HCT116 (cell line): ENCODE data around the gene NEK1. TPM values are rescaled to one million over a fixed set of nuclear protein-coding genes. Genes with fewer than 3 reads are reported as not detected.
"Not testable (repeated sequence)": the region's sequence is repeated elsewhere in the genome, so short reads cannot be mapped to it uniquely, and the experiment has no call there.

Experiments
- ATAC-seq: fragments of 200-7000 bp; cut with Tn5 transposase; 2 replicates; pipeline ENCODE4 v1.9.1; 2020; ENCODE audit warnings: mild to moderate bottlenecking, moderate library complexity
- BruUV-seq: library from RNA; stranded (reverse); fragments of 400-500 nt; replicated peaks from 2 replicates; lab custom pipeline; 2021; lab: Mats Ljungman, UMichigan
- CTCF ChIA-PET: fragments of 300-600 bp; sonication (Branson Sonifier 250); formaldehyde crosslinking; loops from one replicate; lab custom pipeline; 2021; ENCODE audit warnings: antibody characterized with exemption; lab: Charles Lee
- POLR2A ChIA-PET: fragments of 300-600, 350-600 bp; sonication (Branson Sonifier 250); formaldehyde crosslinking; loops from one replicate; lab custom pipeline; 2021; ENCODE audit warnings: antibody characterized with exemption; lab: Charles Lee
- RAD21 ChIA-PET, 2 experiments: fragments of 300-600 bp; sonication (Branson Sonifier 250); formaldehyde crosslinking; loops; one replicate each; lab custom pipeline; 2023; ENCODE audit warnings: low total read pairs in 2 of 2; ENCODE audit not compliant: uncharacterized antibody in 2 of 2, unreplicated experiment in 2 of 2, low non-redundant PET in 1 of 2; lab: Charles Lee
- DNase-seq: peaks from one replicate; pipeline ENCODE4 v3.0.0-alpha.2; 2010; ENCODE audit warnings: low read depth, low spot score
- H2AFZ ChIP-seq: fragments of 200-600 bp; shearing (Covaris generic), sonication (generic); 2 replicates; pipeline ENCODE4 v1.6.1; 2017; ENCODE audit warnings: low read depth, mixed run types, mixed read lengths, antibody characterized with exemption, low read length; ENCODE audit not compliant: poor library complexity, severe bottlenecking
- H3K27ac ChIP-seq: 2 replicates; pipeline ENCODE4 v1.5.1; 2012; ENCODE audit warnings: low read depth, low read length
- H3K27me3 ChIP-seq: fragments of 200-600 bp; sonication (generic); 2 replicates; pipeline ENCODE4 v1.6.1; 2016; ENCODE audit warnings: mixed run types, low read length, mixed read lengths; ENCODE audit not compliant: insufficient read depth
- H3K36me3 ChIP-seq, 2 experiments: fragments of 200-500 bp in 1 of 2; fragments of 200-600 bp in 1 of 2; sonication (Bioruptor generic) in 1 of 2; sonication (generic) in 1 of 2; 2 replicates each; pipeline versions ENCODE4 v1.5.1 to v1.6.1; 2014 to 2016; ENCODE audit warnings: low read length in 2 of 2, inconsistent platforms in 1 of 2, mixed read lengths in 1 of 2, mixed run types in 1 of 2; ENCODE audit not compliant: insufficient read depth in 2 of 2, control insufficient read depth in 1 of 2
- H3K4me1 ChIP-seq, 2 experiments: fragments of 200-600 bp in 1 of 2; sonication (generic) in 1 of 2; 2 replicates each; pipeline versions ENCODE4 v1.5.1 to v1.6.1; 2012 to 2017; ENCODE audit warnings: low read length in 2 of 2, inconsistent platforms in 1 of 2, mild to moderate bottlenecking in 1 of 2, mixed read lengths in 1 of 2, mixed run types in 1 of 2, moderate library complexity in 1 of 2; ENCODE audit not compliant: insufficient read depth in 2 of 2, control insufficient read depth in 1 of 2
- H3K4me2 ChIP-seq: fragments of 200-600 bp; sonication (generic); 2 replicates; pipeline ENCODE4 v1.6.1; 2017; ENCODE audit warnings: mixed run types, low read length, mixed read lengths
- H3K4me3 ChIP-seq, 2 experiments: fragments of 200-600 bp in 1 of 2; sonication (generic) in 1 of 2; replicated peaks in 1 of 2; 2 replicates each; pipeline ENCODE4 v1.5.1; 2011 to 2016; ENCODE audit warnings: low read length in 2 of 2, control low read depth in 1 of 2, low read depth in 1 of 2, mild to moderate bottlenecking in 1 of 2, mixed read lengths in 1 of 2, mixed run types in 1 of 2
- H3K79me2 ChIP-seq: fragments of 200-600 bp; sonication (generic); 2 replicates; pipeline ENCODE4 v1.6.1; 2017; ENCODE audit warnings: mild to moderate bottlenecking, mixed run types, low read length, moderate library complexity, mixed read lengths; ENCODE audit not compliant: insufficient read depth
- H3K9ac ChIP-seq: fragments of 200-600 bp; sonication (generic); 2 replicates; pipeline ENCODE4 v1.6.1; 2016; ENCODE audit warnings: low read length, mixed read lengths
- H3K9me2 ChIP-seq: fragments of 200-600 bp; sonication (generic), shearing (Covaris generic); 2 replicates; pipeline ENCODE4 v1.6.1; 2017; ENCODE audit warnings: mixed run types, mild to moderate bottlenecking, moderate library complexity; ENCODE audit not compliant: insufficient read depth
- H3K9me3 ChIP-seq, 2 experiments: fragments of 200-500 bp in 1 of 2; fragments of 200-600 bp in 1 of 2; sonication (Bioruptor generic) in 1 of 2; sonication (generic) in 1 of 2; 2 replicates each; pipeline ENCODE4 v1.6.1; 2014 to 2017; ENCODE audit warnings: low read length in 2 of 2, mixed read lengths in 2 of 2, inconsistent platforms in 1 of 2, low read depth in 1 of 2, mild to moderate bottlenecking in 1 of 2, mixed run types in 1 of 2, moderate library complexity in 1 of 2; ENCODE audit not compliant: control insufficient read depth in 1 of 2, insufficient read depth in 1 of 2
- H4K20me1 ChIP-seq: fragments of 200-600 bp; sonication (generic), shearing (Covaris generic); 2 replicates; pipeline ENCODE4 v1.6.1; 2017; ENCODE audit warnings: mixed run types, mild to moderate bottlenecking, moderate library complexity; ENCODE audit not compliant: insufficient read depth
- ATF3 ChIP-seq: IDR thresholded peaks from 2 replicates; pipeline ENCODE4 v1.6.1; 2012
- CBX3 ChIP-seq: IDR thresholded peaks from 2 replicates; pipeline ENCODE4 v1.6.1; 2012; ENCODE audit warnings: low read depth
- CEBPB ChIP-seq: IDR thresholded peaks from 2 replicates; pipeline ENCODE4 v1.6.1; 2012; ENCODE audit warnings: low read depth
- EGR1 ChIP-seq: IDR thresholded peaks from 2 replicates; pipeline ENCODE4 v1.6.1; 2012; ENCODE audit warnings: low read depth
- ELF1 ChIP-seq: IDR thresholded peaks from 2 replicates; pipeline ENCODE4 v1.6.1; 2012; ENCODE audit warnings: low read depth, borderline replicate concordance
- EZH2 ChIP-seq: fragments of 200-600 bp; sonication (generic); IDR thresholded peaks from 2 replicates; pipeline ENCODE4 v1.6.1; 2017; ENCODE audit warnings: antibody characterized with exemption, mixed run types
- EZH2phosphoT487 ChIP-seq: fragments of 200-600 bp; IDR thresholded peaks from 2 replicates; pipeline ENCODE4 v1.6.1; 2018; ENCODE audit warnings: antibody characterized with exemption, borderline replicate concordance
- FOSL1 ChIP-seq: IDR thresholded peaks from 2 replicates; pipeline ENCODE4 v1.6.1; 2012; ENCODE audit warnings: low read depth
- JUND ChIP-seq: IDR thresholded peaks from 2 replicates; pipeline ENCODE4 v1.6.1; 2012
- POLR2A ChIP-seq: IDR thresholded peaks from 2 replicates; pipeline ENCODE4 v1.7.0; 2011; ENCODE audit warnings: borderline replicate concordance; ENCODE audit not compliant: insufficient read depth, insufficient read length; ENCODE audit errors: extremely low read depth
- POLR2AphosphoS5 ChIP-seq: IDR thresholded peaks from 2 replicates; pipeline ENCODE4 v1.6.1; 2011; ENCODE audit warnings: mild to moderate bottlenecking, low read depth, low read length, moderate library complexity
- SIN3A ChIP-seq: IDR thresholded peaks from 2 replicates; pipeline ENCODE4 v1.6.1; 2012; ENCODE audit warnings: low read depth
- SP1 ChIP-seq: IDR thresholded peaks from 2 replicates; pipeline ENCODE4 v1.6.1; 2012; ENCODE audit warnings: low read depth
- SRF ChIP-seq: IDR thresholded peaks from 2 replicates; pipeline ENCODE4 v1.6.1; 2012; ENCODE audit warnings: low read depth
- TCF7L2 ChIP-seq: IDR thresholded peaks from 2 replicates; pipeline ENCODE4 v1.7.0; 2011; ENCODE audit warnings: borderline replicate concordance, inconsistent platforms; ENCODE audit not compliant: insufficient read depth, insufficient read length; ENCODE audit errors: extremely low read depth
- YY1 ChIP-seq: IDR thresholded peaks from 2 replicates; pipeline ENCODE4 v1.6.1; 2011; ENCODE audit warnings: low read length, low read depth, moderate library complexity, mild to moderate bottlenecking; ENCODE audit not compliant: insufficient replicate concordance; ENCODE audit errors: extremely low read depth
- ZFX ChIP-seq: fragments of 450-650 bp; IDR thresholded peaks from 2 replicates; pipeline ENCODE4 v1.6.1; 2017
- intact Hi-C: fragments of 100-400 bp; cut with micrococcal nuclease; formaldehyde crosslinking; loops from 2 replicates; pipeline ENCODE4 v1.10.0; 2022
- total RNA-seq: library from RNA; stranded (reverse); gene quantifications from one replicate; pipeline ENCODE4 v1.2.1, GENCODE V29; 2021; ENCODE audit not compliant: unreplicated experiment
- TF ChIP-seq, protein P1 (sequence below): IDR thresholded peaks from 2 replicates; pipeline ENCODE4 v1.6.1; 2012; ENCODE audit warnings: low read depth
- TF ChIP-seq, protein P2 (sequence below): IDR thresholded peaks from 2 replicates; pipeline ENCODE4 v1.6.1; 2012

NEK1 gene
- total RNA-seq, 1 experiment from 2014 or later: 13.3 TPM

DNA sequence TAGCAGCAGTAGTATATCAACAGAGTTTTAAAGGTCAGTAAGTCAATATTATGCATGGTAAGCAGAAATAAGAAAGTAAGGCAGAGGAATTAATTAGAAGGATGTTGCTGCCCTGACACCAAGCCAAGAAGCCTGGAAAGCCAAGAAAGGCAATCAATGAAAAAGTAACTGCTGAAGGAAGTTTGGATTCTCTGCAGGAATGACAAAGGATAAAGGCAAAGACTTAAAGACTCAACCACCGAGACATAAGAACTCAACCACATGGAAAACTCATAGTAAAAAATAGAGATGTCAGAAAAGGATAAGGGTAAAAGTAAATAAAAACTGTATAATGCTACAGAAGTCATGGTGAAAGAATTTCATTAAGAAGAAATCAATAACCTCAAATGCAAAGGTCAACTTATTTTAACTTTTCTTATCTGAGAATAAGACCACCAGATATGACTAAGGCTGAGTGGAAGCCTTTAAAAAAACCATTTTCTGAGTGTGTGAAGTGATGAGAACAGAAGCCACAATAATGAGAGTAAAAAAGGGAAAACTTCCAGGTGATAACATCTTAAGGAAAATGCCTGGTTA lies 55.2 kb downstream of the NEK1 start:
- CTCF ChIA-PET: no interaction called here
- H3K9ac ChIP-seq: no peak overlapping the region
- no peaks in the 10 kb centered on the region for H3K9me2 ChIP-seq
- no peaks in the 10 kb centered on the region for H3K79me2 ChIP-seq
- POLR2A ChIA-PET: no interaction called here
- peaks cover 43% of the 10 kb centered on the region in 2 experiments for H3K4me1 ChIP-seq
- no peaks in the 10 kb centered on the region for H3K27me3 ChIP-seq
- RAD21 ChIA-PET: no interaction called here
- no TSS peak for BruUV-seq
- intact Hi-C loops: no loop called here
- H3K9me3 ChIP-seq: no peaks in the 10 kb centered on the region
- peak; percentile 70; the same call in 1 of the 2 replicates for TF ChIP-seq FOSL1
- TF ChIP-seq, protein P1, sequence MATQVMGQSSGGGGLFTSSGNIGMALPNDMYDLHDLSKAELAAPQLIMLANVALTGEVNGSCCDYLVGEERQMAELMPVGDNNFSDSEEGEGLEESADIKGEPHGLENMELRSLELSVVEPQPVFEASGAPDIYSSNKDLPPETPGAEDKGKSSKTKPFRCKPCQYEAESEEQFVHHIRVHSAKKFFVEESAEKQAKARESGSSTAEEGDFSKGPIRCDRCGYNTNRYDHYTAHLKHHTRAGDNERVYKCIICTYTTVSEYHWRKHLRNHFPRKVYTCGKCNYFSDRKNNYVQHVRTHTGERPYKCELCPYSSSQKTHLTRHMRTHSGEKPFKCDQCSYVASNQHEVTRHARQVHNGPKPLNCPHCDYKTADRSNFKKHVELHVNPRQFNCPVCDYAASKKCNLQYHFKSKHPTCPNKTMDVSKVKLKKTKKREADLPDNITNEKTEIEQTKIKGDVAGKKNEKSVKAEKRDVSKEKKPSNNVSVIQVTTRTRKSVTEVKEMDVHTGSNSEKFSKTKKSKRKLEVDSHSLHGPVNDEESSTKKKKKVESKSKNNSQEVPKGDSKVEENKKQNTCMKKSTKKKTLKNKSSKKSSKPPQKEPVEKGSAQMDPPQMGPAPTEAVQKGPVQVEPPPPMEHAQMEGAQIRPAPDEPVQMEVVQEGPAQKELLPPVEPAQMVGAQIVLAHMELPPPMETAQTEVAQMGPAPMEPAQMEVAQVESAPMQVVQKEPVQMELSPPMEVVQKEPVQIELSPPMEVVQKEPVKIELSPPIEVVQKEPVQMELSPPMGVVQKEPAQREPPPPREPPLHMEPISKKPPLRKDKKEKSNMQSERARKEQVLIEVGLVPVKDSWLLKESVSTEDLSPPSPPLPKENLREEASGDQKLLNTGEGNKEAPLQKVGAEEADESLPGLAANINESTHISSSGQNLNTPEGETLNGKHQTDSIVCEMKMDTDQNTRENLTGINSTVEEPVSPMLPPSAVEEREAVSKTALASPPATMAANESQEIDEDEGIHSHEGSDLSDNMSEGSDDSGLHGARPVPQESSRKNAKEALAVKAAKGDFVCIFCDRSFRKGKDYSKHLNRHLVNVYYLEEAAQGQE: no peak
- TF ChIP-seq EGR1: no peak
- peak; percentile 38; the same call in 1 of the 2 replicates for TF ChIP-seq SRF
- TF ChIP-seq SP1: peak; percentile 72
- TF ChIP-seq SIN3A: peak; percentile 40; the same call in 1 of the 2 replicates
- TF ChIP-seq ELF1: no peak
- peak; percentile 51; the same call in 1 of the 2 replicates for TF ChIP-seq CEBPB
- peak; percentile 86 for TF ChIP-seq JUND
- TF ChIP-seq YY1: no peak
- TF ChIP-seq ATF3: no peak
- TF ChIP-seq POLR2AphosphoS5: 0 out of 2 replicates have a peak, but pooled peaks have one; percentile 15
- no peak for TF ChIP-seq EZH2
- TF ChIP-seq TCF7L2: no peak
- TF ChIP-seq POLR2A: no peak
- no peak for TF ChIP-seq EZH2phosphoT487
- TF ChIP-seq ZFX: no peak
- TF ChIP-seq CBX3: no peak; the same call in 1 of the 2 replicates
- TF ChIP-seq, protein P2, sequence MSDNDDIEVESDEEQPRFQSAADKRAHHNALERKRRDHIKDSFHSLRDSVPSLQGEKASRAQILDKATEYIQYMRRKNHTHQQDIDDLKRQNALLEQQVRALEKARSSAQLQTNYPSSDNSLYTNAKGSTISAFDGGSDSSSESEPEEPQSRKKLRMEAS: peak; percentile 22
- TF ChIP-seq, all 23 proteins: peak for 8
- ATAC-seq (peak; percentile 90), DNase-seq (peak; percentile 84)
- no peaks in the 10 kb centered on the region for H4K20me1 ChIP-seq
- no peak overlapping the region for H2AFZ ChIP-seq
- peak overlapping the region; percentile 92 for H3K27ac ChIP-seq
- H3K36me3 ChIP-seq: no peaks in the 10 kb centered on the region
- H3K4me2 ChIP-seq: peak overlapping the region; percentile 48
- H3K4me3 ChIP-seq: no peak overlapping the region

DNA sequence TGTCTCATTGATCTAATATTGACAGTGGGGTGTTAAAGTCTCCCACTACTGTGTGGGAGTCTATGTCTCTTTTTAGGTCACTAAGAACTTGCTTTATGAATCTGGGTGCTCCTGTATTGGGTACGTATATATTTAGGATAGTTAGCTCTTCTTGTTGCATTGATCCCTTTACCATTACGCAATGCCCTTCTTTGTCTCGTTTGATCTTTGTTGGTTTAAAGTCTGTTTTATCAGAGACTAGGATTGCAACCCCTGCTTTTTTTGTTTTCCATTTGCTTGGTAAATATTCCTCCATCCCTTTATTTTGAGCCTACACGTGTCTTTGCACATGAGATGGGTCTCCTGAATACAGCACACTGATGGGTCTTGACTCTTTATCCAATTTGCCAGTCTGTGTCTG lies 65.8 kb downstream of the NEK1 start:
- H3K9me2 ChIP-seq, DNase-seq, H3K4me2 ChIP-seq, H3K79me2 ChIP-seq, POLR2A ChIA-PET, ATAC-seq, H4K20me1 ChIP-seq, H3K4me1 ChIP-seq, H3K4me3 ChIP-seq, CTCF ChIA-PET, H3K9ac ChIP-seq, H3K9me3 ChIP-seq, intact Hi-C loops, RAD21 ChIA-PET, H3K27me3 ChIP-seq, H3K27ac ChIP-seq, H2AFZ ChIP-seq, BruUV-seq, H3K36me3 ChIP-seq: not testable (repeated sequence)
